HG03280 (cell line): ENCODE measurements around the gene FGF7.
"Not testable (repeated sequence)": the region's sequence is repeated elsewhere in the genome, so short reads cannot be mapped to it uniquely, and the experiment has no call there.

Experiments
- ATAC-seq: cut with Tn5 transposase; IDR thresholded peaks from one replicate; pipeline ENCODE4 v1.9.1; 2021; ENCODE audit warnings: mild to moderate bottlenecking, moderate library complexity; ENCODE audit not compliant: unreplicated experiment

Gene FGF7

GRCh38 chr15:49423021-49423420 is at the start of gene FGF7:
Gene FGF7 (plus strand): TSS chr15:49423242. CDS start chr15:49424298, 1,056 bp downstream.
- no peak for ATAC-seq

GRCh38 chr15:49379996-49380395 is 43.0 kb upstream of the FGF7 start:
- no peak for ATAC-seq

GRCh38 chr15:49380912-49381311 is 42.1 kb upstream of the FGF7 start:
- no peak for ATAC-seq

GRCh38 chr15:49382394-49382793 is 40.6 kb upstream of the FGF7 start:
- ATAC-seq = no peak

GRCh38 chr15:49383266-49383665 is 39.8 kb upstream of the FGF7 start:
- ATAC-seq = no peak

GRCh38 chr15:49387471-49387870 is 35.6 kb upstream of the FGF7 start:
- no peak for ATAC-seq

GRCh38 chr15:49402515-49403296 is 20.3 kb upstream of the FGF7 start:
- ATAC-seq = not testable (repeated sequence)

- ATAC-seq = no peak
Measured at GRCh38 chr15:49406352-49407118, 16.5 kb upstream of the FGF7 start.

GRCh38 chr15:49410641-49411040 is 12.4 kb upstream of the FGF7 start:
- no peak for ATAC-seq

- no peak for ATAC-seq
Measured at GRCh38 chr15:49412797-49413196, 10.2 kb upstream of the FGF7 start.

- ATAC-seq = no peak
Measured at GRCh38 chr15:49415149-49415548, 7.9 kb upstream of the FGF7 start.

GRCh38 chr15:49415638-49416037 is 7.4 kb upstream of the FGF7 start:
- ATAC-seq = no peak

GRCh38 chr15:49418811-49419210 is 4.2 kb upstream of the FGF7 start:
- no peak for ATAC-seq

- ATAC-seq = peak; percentile 63
Measured at GRCh38 chr15:49421991-49422390, 1.1 kb upstream of the FGF7 start.

GRCh38 chr15:49423901-49424550 is 984 bp downstream of the FGF7 start:
- ATAC-seq = no peak

- no peak for ATAC-seq
Measured at GRCh38 chr15:49424954-49425353, 1.9 kb downstream of the FGF7 start.

- no peak for ATAC-seq
Measured at GRCh38 chr15:49427372-49427771, 4.3 kb downstream of the FGF7 start.

- ATAC-seq = no peak
Measured at GRCh38 chr15:49428409-49429095, 5.5 kb downstream of the FGF7 start.

- no peak for ATAC-seq
Measured at GRCh38 chr15:49430046-49430445, 7.0 kb downstream of the FGF7 start.

- ATAC-seq = no peak
Measured at GRCh38 chr15:49435174-49435573, 12.1 kb downstream of the FGF7 start.

- no peak for ATAC-seq
Measured at GRCh38 chr15:49436751-49437150, 13.7 kb downstream of the FGF7 start.
